ENCODE measurements around the gene KBTBD13. TPM values are rescaled to one million over a fixed set of nuclear protein-coding genes. Genes with fewer than 3 reads are reported as not detected.
"Not testable (repeated sequence)": the region's sequence is repeated elsewhere in the genome, so short reads cannot be mapped to it uniquely, and the experiment has no call there.

The KBTBD13 gene
- total RNA-seq, 6 experiments from 2014 or later = not detected

- H3K36me3 Mint-ChIP-seq (ENCODE audit: low read depth) = no peaks in the 10 kb centered on the region
- no peak for DNase-seq
- H3K4me3 Mint-ChIP-seq = no peak overlapping the region
- peaks cover 1% of the 10 kb centered on the region; the same call in 1 of the 2 replicates for H3K27me3 Mint-ChIP-seq (ENCODE audit: insufficient read depth)
- H3K9me3 Mint-ChIP-seq = no peaks in the 10 kb centered on the region
- peaks cover 13% of the 10 kb centered on the region for H3K4me1 Mint-ChIP-seq (ENCODE audit: low read depth)
- TF ChIP-seq, protein P1, sequence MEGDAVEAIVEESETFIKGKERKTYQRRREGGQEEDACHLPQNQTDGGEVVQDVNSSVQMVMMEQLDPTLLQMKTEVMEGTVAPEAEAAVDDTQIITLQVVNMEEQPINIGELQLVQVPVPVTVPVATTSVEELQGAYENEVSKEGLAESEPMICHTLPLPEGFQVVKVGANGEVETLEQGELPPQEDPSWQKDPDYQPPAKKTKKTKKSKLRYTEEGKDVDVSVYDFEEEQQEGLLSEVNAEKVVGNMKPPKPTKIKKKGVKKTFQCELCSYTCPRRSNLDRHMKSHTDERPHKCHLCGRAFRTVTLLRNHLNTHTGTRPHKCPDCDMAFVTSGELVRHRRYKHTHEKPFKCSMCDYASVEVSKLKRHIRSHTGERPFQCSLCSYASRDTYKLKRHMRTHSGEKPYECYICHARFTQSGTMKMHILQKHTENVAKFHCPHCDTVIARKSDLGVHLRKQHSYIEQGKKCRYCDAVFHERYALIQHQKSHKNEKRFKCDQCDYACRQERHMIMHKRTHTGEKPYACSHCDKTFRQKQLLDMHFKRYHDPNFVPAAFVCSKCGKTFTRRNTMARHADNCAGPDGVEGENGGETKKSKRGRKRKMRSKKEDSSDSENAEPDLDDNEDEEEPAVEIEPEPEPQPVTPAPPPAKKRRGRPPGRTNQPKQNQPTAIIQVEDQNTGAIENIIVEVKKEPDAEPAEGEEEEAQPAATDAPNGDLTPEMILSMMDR (IDR thresholded peaks at IDR 0.05) = no peak
- H3K27ac Mint-ChIP-seq = no peak overlapping the region
Measured at GRCh38 chr15:65038428-65038827, 38.1 kb upstream of the KBTBD13 start.

DNA sequence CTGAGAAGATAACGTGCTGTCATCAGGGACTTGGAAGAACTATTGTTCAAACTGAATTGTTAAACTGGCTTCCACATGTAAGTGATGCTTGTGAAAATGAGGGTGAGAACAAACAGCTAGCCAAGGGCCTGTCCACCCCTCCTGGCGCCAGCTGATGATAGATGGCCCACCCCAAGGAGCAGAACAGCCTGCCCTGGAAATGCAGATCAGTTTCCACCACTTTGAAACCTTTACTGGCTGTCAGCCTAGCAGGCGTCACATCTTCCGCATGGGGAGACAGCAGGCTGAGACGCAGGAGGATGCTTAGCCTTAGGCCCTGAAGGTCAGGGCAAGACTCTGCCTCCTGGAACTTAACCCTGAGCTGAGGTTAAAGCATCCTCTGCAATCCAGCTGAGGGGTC, 37.7 kb upstream of the KBTBD13 start:
- Mint-ChIP-seq H3K27ac (no peak overlapping the region), H3K36me3 (ENCODE audit: low read depth) (no peaks in the 10 kb centered on the region), H3K9me3 (no peaks in the 10 kb centered on the region), H3K4me1 (ENCODE audit: low read depth) (peaks cover 17% of the 10 kb centered on the region), H3K4me3 (no peak overlapping the region), H3K27me3 (ENCODE audit: insufficient read depth) (peaks cover 1% of the 10 kb centered on the region; the same call in 1 of the 2 replicates)
- DNase-seq = no peak
- TF ChIP-seq, protein P1 (IDR thresholded peaks at IDR 0.05) = no peak

DNA sequence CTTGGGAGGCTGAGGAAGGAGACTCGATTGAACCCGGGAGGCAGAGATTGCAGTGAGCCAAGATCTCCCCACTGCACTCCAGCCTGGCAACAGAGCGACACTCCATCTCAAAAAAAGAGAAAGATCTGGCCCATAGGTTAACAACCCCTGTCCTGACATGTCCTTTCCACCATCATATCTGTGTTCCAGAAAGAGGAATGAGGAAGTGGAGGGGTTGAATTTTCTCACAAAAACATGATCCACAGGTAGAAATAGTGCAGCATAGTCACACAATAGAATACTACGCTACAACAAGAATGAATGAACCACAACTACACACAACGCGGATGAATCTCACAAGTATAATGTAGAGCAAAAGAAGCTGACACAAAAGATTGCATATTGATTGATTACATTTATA, 36.1 kb upstream of the KBTBD13 start:
- H3K4me3 Mint-ChIP-seq = no peak overlapping the region
- H3K27ac Mint-ChIP-seq = no peak overlapping the region
- DNase-seq = no peak
- H3K4me1 Mint-ChIP-seq (ENCODE audit: low read depth) = peaks cover 33% of the 10 kb centered on the region
- H3K36me3 Mint-ChIP-seq (ENCODE audit: low read depth) = no peaks in the 10 kb centered on the region
- TF ChIP-seq, protein P1 (IDR thresholded peaks at IDR 0.05) = no peak
- no peaks in the 10 kb centered on the region for H3K9me3 Mint-ChIP-seq
- H3K27me3 Mint-ChIP-seq (ENCODE audit: insufficient read depth) = peaks cover 1% of the 10 kb centered on the region; the same call in 1 of the 2 replicates

GRCh38 chr15:65041787-65042186, 34.8 kb upstream of the KBTBD13 start:
- TF ChIP-seq, protein P1 (IDR thresholded peaks at IDR 0.05) = no peak
- H3K36me3 Mint-ChIP-seq (ENCODE audit: low read depth) = no peaks in the 10 kb centered on the region

DNA sequence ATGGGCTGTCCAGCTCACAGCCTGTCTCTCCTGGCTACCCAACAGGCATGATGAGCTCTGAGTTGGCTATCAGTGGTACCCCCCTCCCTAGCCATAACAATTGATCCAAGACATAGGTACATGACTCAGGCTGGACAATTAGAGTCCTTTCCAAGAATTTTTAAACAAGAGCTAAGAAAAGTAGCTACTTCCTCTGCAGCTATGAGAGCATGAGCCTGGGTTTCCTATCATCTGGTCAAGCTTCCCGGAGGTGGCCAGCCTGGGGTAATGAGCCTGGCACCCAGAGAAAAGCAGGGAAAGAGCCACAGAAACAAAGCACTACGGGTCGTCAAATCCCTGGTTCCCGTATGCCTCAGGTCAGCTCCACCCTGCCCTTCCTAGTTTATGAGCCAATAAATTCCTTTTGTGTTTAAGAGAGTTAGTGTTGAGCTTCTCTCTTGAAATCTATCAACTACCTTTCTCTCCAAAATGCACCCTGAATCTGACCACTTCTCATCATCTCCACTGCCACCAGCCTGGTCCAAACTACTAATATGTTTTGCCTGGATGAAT, 33.7 kb upstream of the KBTBD13 start:
- Mint-ChIP-seq H3K36me3 (ENCODE audit: low read depth) (no peaks in the 10 kb centered on the region), H3K27me3 (ENCODE audit: insufficient read depth) (no peaks in the 10 kb centered on the region), H3K4me3 (no peak overlapping the region), H3K4me1 (ENCODE audit: low read depth) (peaks cover 33% of the 10 kb centered on the region), H3K27ac (no peak overlapping the region), H3K9me3 (no peaks in the 10 kb centered on the region)
- TF ChIP-seq, protein P1 (IDR thresholded peaks at IDR 0.05) = no peak
- DNase-seq = no peak

More at GRCh38 chr15:65041787-65042186, 34.8 kb upstream of the KBTBD13 start:
- DNase-seq = no peak
- Mint-ChIP-seq H3K4me1 (ENCODE audit: low read depth) (peaks cover 33% of the 10 kb centered on the region), H3K27ac (no peak overlapping the region), H3K9me3 (no peaks in the 10 kb centered on the region), H3K4me3 (no peak overlapping the region), H3K27me3 (ENCODE audit: insufficient read depth) (peaks cover 1% of the 10 kb centered on the region; the same call in 1 of the 2 replicates)

DNA sequence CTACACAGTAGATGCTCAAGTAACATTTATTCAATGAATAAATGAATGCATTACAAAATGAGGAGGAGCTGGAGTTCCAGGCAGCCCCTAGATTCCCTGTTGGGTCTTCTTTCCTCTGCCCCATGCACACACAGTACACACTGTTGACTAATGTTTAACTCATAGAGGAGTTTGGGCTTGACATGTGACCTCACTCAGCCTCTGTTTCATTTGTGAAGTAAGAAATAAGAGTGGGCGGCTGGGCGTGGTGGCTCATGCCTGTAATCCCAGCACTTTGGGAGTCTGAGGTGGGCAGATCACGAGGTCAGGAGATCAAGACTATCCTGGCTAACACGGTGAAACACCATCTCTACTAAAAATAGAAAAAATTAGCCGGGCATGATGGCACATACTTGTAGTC, 32.3 kb upstream of the KBTBD13 start:
- not testable (repeated sequence) for H3K9me3 Mint-ChIP-seq; H3K4me3 Mint-ChIP-seq; H3K27me3 Mint-ChIP-seq (ENCODE audit: insufficient read depth); H3K36me3 Mint-ChIP-seq (ENCODE audit: low read depth)
- Mint-ChIP-seq H3K4me1 (ENCODE audit: low read depth) (peaks cover 34% of the 10 kb centered on the region), H3K27ac (peak overlapping the region; percentile 40; the same call in 1 of the 2 replicates)
- peak; percentile 63 for DNase-seq
